Measurements from ENCODE around the gene BACE1. TPM values are rescaled to one million over a fixed set of nuclear protein-coding genes. Genes with fewer than 3 reads are reported as not detected.

Gene BACE1
- total and polyA plus RNA-seq, 2 donors (not counting 3 experiments of a cell fraction or from before 2014, with no cell fraction given), result 28.8 to 29.6 TPM

DNA sequence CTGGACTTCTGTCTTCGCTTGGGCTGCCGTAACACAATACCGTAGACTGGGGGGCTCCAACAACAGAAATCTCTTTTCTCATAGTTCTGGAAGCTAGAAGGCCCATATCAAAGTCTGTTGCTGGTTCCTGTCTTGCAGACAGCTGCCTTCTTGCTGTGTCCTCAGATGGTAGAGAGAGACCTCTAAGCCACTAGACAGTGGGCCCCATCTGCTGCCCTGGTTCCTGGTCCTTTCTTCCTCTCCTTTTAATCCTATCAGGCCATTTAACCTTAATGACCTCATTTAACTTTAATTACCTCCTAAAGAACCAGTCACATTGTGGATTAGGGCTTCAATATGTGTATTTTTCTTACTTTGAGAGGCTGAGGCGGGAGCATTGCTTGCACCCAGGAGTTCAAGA is 21.0 kb upstream of the BACE1 start:
- H3K9ac ChIP-seq (replicated peaks; ENCODE audit: extremely low read depth, insufficient read depth, low read length), result no peak overlapping the region
- no peak overlapping the region for H3K27ac ChIP-seq (ENCODE audit: insufficient read depth, low read depth, low read length)
- no peaks in the 10 kb centered on the region for H3K9me1 ChIP-seq (replicated peaks; ENCODE audit: control insufficient read depth, extremely low read depth, insufficient read depth, low read length)
- peaks cover 6 to 7% of the 10 kb centered on the region in 2 experiments for H3K36me3 ChIP-seq (ENCODE audit: control insufficient read depth in 2 of 2, extremely low read depth in 1 of 2, insufficient read depth in 2 of 2, low read length in 2 of 2)
- no peaks in the 10 kb centered on the region for H3K9me3 ChIP-seq (replicated peaks; ENCODE audit: control insufficient read depth, insufficient read depth, low read length)
- no peak overlapping the region for H3K4me2 ChIP-seq (ENCODE audit: insufficient read depth, low read length)
- BruUV-seq (replicated peaks), result no TSS peak
- ChIA-PET POLR2A (interaction anchor here (1.3 kb wide), 1 partner anchor 10 kb away, joined by 3 read pairs; the partner anchor contains the start of gene CEP164), CTCF (interaction anchor here (1.5 kb wide), 1 partner anchor 9 kb away, joined by 5 read pairs; the partner anchor contains the start of gene CEP164)
- dilution Hi-C loops (cut with MboI; ENCODE audit: extremely low pct_ligation_motif_present, low sequenced_read_pairs), result no loop called here
- DNase-seq (ENCODE audit: low read depth, low spot score) (no peak), FAIRE-seq (no peak)
- TF ChIP-seq JUN (IDR thresholded peaks at IDR 0.05; ENCODE audit: borderline replicate concordance, insufficient read depth, insufficient read length, low read depth) (no peak), POLR2A (IDR thresholded peaks at IDR 0.05; ENCODE audit: low read depth, low read length) (no peak), MYC (IDR thresholded peaks at IDR 0.05; ENCODE audit: low read depth, low read length) (no peak), EZH2 (IDR thresholded peaks at IDR 0.05; ENCODE audit: borderline replicate concordance, low read depth, low read length, severe bottlenecking) (no peak), POLR2AphosphoS5 (IDR thresholded peaks at IDR 0.05; ENCODE audit: insufficient read depth, low read depth, low read length) (no peak), GATA2 (IDR thresholded peaks at IDR 0.05; ENCODE audit: insufficient read depth, insufficient read length, low read depth, low read length) (no peak), FOS (IDR thresholded peaks at IDR 0.05; ENCODE audit: borderline replicate concordance, insufficient read depth, low read length) (no peak)
- intact Hi-C loops (cut with micrococcal nuclease), result no loop called here
- H4K20me1 ChIP-seq (replicated peaks; ENCODE audit: control insufficient read depth, extremely low read depth, insufficient read depth, low read length), result no peaks in the 10 kb centered on the region
- no peak overlapping the region for H3K4me3 ChIP-seq (replicated peaks in 1 of 3; ENCODE audit: insufficient read depth in 1 of 3, low read depth in 1 of 3, low read length in 3 of 3)
- no peaks in the 10 kb centered on the region for H3K79me2 ChIP-seq (ENCODE audit: control insufficient read depth, insufficient read depth, low read length)
- peaks cover 5% of the 10 kb centered on the region for H3K4me1 ChIP-seq (ENCODE audit: control insufficient read depth, extremely low read depth, insufficient read depth, low read length)
- no peak overlapping the region for H2AFZ ChIP-seq (ENCODE audit: low read depth, low read length)
- no peaks in the 10 kb centered on the region for H3K27me3 ChIP-seq (ENCODE audit: control insufficient read depth in 2 of 2, insufficient read depth in 2 of 2, low read length in 2 of 2)

- no peaks in the 10 kb centered on the region for H3K79me2 ChIP-seq (ENCODE audit: control insufficient read depth, insufficient read depth, low read length)
- H3K4me1 ChIP-seq (ENCODE audit: control insufficient read depth, extremely low read depth, insufficient read depth, low read length), result peaks cover 5% of the 10 kb centered on the region
- intact Hi-C loops (cut with micrococcal nuclease) (no loop called here), dilution Hi-C loops (cut with MboI; ENCODE audit: extremely low pct_ligation_motif_present, low sequenced_read_pairs) (no loop called here)
- no peak overlapping the region for H3K9ac ChIP-seq (replicated peaks; ENCODE audit: extremely low read depth, insufficient read depth, low read length)
- ChIA-PET POLR2A (no interaction called here), CTCF (interaction anchor here (1.2 kb wide), 1 partner anchor 109 kb away, joined by 4 read pairs; no protein-coding TSS in a partner anchor)
- DNase-seq (ENCODE audit: low read depth, low spot score), result no peak
- no peak overlapping the region for H3K4me3 ChIP-seq (replicated peaks in 1 of 3; ENCODE audit: insufficient read depth in 1 of 3, low read depth in 1 of 3, low read length in 3 of 3)
- H2AFZ ChIP-seq (ENCODE audit: low read depth, low read length), result no peak overlapping the region
- H3K9me1 ChIP-seq (replicated peaks; ENCODE audit: control insufficient read depth, extremely low read depth, insufficient read depth, low read length), result no peaks in the 10 kb centered on the region
- no TSS peak for BruUV-seq (replicated peaks)
- H3K27me3 ChIP-seq (ENCODE audit: control insufficient read depth in 2 of 2, insufficient read depth in 2 of 2, low read length in 2 of 2), result no peaks in the 10 kb centered on the region
- peaks cover 3 to 7% of the 10 kb centered on the region in 2 experiments for H3K36me3 ChIP-seq (ENCODE audit: control insufficient read depth in 2 of 2, extremely low read depth in 1 of 2, insufficient read depth in 2 of 2, low read length in 2 of 2)
- no peak overlapping the region for H3K27ac ChIP-seq (ENCODE audit: insufficient read depth, low read depth, low read length)
- FAIRE-seq, result no peak
- no peaks in the 10 kb centered on the region for H4K20me1 ChIP-seq (replicated peaks; ENCODE audit: control insufficient read depth, extremely low read depth, insufficient read depth, low read length)
- TF ChIP-seq EZH2 (IDR thresholded peaks at IDR 0.05; ENCODE audit: borderline replicate concordance, low read depth, low read length, severe bottlenecking), result no peak
- TF ChIP-seq MYC (IDR thresholded peaks at IDR 0.05; ENCODE audit: low read depth, low read length), result no peak
- no peaks in the 10 kb centered on the region for H3K9me3 ChIP-seq (replicated peaks; ENCODE audit: control insufficient read depth, insufficient read depth, low read length)
- H3K4me2 ChIP-seq (ENCODE audit: insufficient read depth, low read length), result no peak overlapping the region
These were observed 19.3 kb upstream of the BACE1 start for GRCh38 chr11:117335399-117335798.

All from endothelial cell of umbilical vein (primary cell).